NCI-H345 treated with DMSO at 0.1 percent for 48 hours (cell line): ENCODE results near the gene RELT.

ENCODE experiments used
- DNase-seq: peaks from one replicate; lab custom pipeline; 2025; ENCODE audit not compliant: unreplicated experiment; lab: John Stamatoyannopoulos, UW

RELT gene

GRCh38 chr11:73389916-73390315 is 13.7 kb downstream of the RELT start:
- DNase-seq, result no peak

GRCh38 chr11:73390601-73391565 is 14.7 kb downstream of the RELT start:
- no peak for DNase-seq

- DNase-seq, result no peak
These were observed 15.5 kb downstream of the RELT start for GRCh38 chr11:73391665-73392064.

- DNase-seq, result no peak
These were observed 16.2 kb downstream of the RELT start for GRCh38 chr11:73392108-73393010.

- no peak for DNase-seq
These were observed 16.8 kb downstream of the RELT start for GRCh38 chr11:73393011-73393380.

- peak; percentile 26 for DNase-seq
These were observed 17.5 kb downstream of the RELT start for GRCh38 chr11:73393479-73394415.

GRCh38 chr11:73394416-73395296 is 18.5 kb downstream of the RELT start:
- no peak for DNase-seq

- no peak for DNase-seq
These were observed 19.4 kb downstream of the RELT start for GRCh38 chr11:73395297-73396208.

- no peak for DNase-seq
These were observed 20.2 kb downstream of the RELT start for GRCh38 chr11:73396251-73396930.

- DNase-seq, result no peak
These were observed 20.8 kb downstream of the RELT start for GRCh38 chr11:73396985-73397384.

- no peak for DNase-seq
These were observed 21.4 kb downstream of the RELT start for GRCh38 chr11:73397468-73398131.

- no peak for DNase-seq
These were observed 21.9 kb downstream of the RELT start for GRCh38 chr11:73398132-73398526.

- DNase-seq, result no peak
These were observed 22.5 kb downstream of the RELT start for GRCh38 chr11:73398721-73399120.

GRCh38 chr11:73399159-73399590 is 23.0 kb downstream of the RELT start:
- no peak for DNase-seq

- DNase-seq, result no peak
These were observed 23.4 kb downstream of the RELT start for GRCh38 chr11:73399636-73400035.

- DNase-seq, result no peak
These were observed 24.1 kb downstream of the RELT start for GRCh38 chr11:73400293-73400692.

GRCh38 chr11:73401217-73401923 is 25.2 kb downstream of the RELT start:
- no peak for DNase-seq
